GM18519 (cell line): ENCODE results near the gene APCDD1L.

Experiments used
- ATAC-seq: cut with Tn5 transposase; IDR thresholded peaks from one replicate; pipeline ENCODE4 v1.9.1; 2021; ENCODE audit warnings: mild to moderate bottlenecking, moderate library complexity; ENCODE audit not compliant: unreplicated experiment, low FRiP score

APCDD1L gene

GRCh38 chr20:58515233-58516212, at the start of gene APCDD1L:
Gene APCDD1L (minus strand): TSS chr20:58515399. CDS start chr20:58514707, 692 bp downstream.
- no peak for ATAC-seq

GRCh38 chr20:58559368-58559729, 44.1 kb upstream of the APCDD1L start:
- ATAC-seq: no peak

- ATAC-seq: no peak
Measured at GRCh38 chr20:58558486-58559367, 43.5 kb upstream of the APCDD1L start.

GRCh38 chr20:58557733-58558342, 42.6 kb upstream of the APCDD1L start:
- no peak for ATAC-seq

GRCh38 chr20:58556961-58557360, 41.8 kb upstream of the APCDD1L start:
- ATAC-seq: no peak

- ATAC-seq: no peak
Measured at GRCh38 chr20:58555078-58555765, 40.0 kb upstream of the APCDD1L start.

- ATAC-seq: no peak
Measured at GRCh38 chr20:58554541-58554940, 39.3 kb upstream of the APCDD1L start.

GRCh38 chr20:58553841-58554240, 38.6 kb upstream of the APCDD1L start:
- no peak for ATAC-seq

- no peak for ATAC-seq
Measured at GRCh38 chr20:58553166-58553696, 38.0 kb upstream of the APCDD1L start.

GRCh38 chr20:58552366-58552934, 37.3 kb upstream of the APCDD1L start:
- no peak for ATAC-seq

GRCh38 chr20:58551631-58552030, 36.4 kb upstream of the APCDD1L start:
- ATAC-seq: no peak

- no peak for ATAC-seq
Measured at GRCh38 chr20:58550275-58551059, 35.3 kb upstream of the APCDD1L start.

- no peak for ATAC-seq
Measured at GRCh38 chr20:58549231-58550209, 34.3 kb upstream of the APCDD1L start.

GRCh38 chr20:58547623-58548475, 32.6 kb upstream of the APCDD1L start:
- ATAC-seq: no peak

GRCh38 chr20:58546756-58547622, 31.8 kb upstream of the APCDD1L start:
- no peak for ATAC-seq

- no peak for ATAC-seq
Measured at GRCh38 chr20:58546416-58546711, 31.2 kb upstream of the APCDD1L start.
